T-helper 22 cell (primary cell): Measurements from ENCODE around the gene RHOBTB1.
"Not testable (repeated sequence)": the region's sequence is repeated elsewhere in the genome, so short reads cannot be mapped to it uniquely, and the experiment has no call there.

Source experiments
- DNase-seq: peaks from one replicate; pipeline ENCODE4 v3.0.0-alpha.2; 2020; ENCODE audit warnings: low read depth

RHOBTB1 gene

DNA sequence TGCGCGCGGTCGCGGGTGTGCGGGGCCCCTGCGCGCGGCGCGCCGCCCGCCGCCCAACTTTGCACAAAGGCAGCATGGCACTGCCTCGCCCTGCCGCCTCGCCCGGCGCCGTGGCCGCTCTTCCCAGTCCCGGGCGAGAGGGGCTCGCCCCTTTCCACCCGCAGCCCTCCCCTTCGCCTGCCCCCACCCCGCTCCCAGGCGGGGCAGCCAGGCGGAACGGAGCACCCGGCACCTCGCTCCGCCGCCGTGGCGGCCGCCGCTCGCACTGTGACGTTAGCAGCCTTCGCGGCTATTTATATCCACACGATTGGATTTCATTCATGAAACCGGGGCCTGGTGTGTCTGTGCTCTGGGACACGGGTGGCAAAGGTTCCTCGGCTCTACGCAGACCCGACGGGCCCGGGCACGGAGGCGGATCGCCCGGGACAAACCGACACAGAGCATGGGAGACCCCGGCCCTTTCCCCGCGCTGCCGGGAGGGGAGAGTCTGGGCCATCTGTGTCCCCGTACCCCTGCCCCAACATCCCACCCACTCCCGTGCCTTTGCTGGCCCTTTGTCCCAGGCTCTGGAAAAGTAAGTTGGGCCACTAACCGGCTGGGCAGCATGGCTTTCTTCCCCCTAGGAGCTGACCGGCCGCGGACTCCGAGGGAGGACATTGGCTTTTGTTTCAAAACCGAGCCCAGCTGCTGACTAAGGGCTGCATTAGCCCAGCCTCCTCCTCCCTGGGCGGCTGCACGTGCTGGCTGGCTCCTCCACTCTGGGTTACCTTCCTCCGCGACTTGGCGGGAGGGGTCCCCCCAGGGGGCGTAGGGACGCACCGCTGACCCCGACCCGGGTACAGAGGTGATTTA lies at the start of gene RHOBTB1:
RHOBTB1 (minus strand) TSS at position 128 of the 852 bp plus-strand sequence. CDS start 32,643 bp downstream, outside the sequence.
- no peak for DNase-seq

DNA sequence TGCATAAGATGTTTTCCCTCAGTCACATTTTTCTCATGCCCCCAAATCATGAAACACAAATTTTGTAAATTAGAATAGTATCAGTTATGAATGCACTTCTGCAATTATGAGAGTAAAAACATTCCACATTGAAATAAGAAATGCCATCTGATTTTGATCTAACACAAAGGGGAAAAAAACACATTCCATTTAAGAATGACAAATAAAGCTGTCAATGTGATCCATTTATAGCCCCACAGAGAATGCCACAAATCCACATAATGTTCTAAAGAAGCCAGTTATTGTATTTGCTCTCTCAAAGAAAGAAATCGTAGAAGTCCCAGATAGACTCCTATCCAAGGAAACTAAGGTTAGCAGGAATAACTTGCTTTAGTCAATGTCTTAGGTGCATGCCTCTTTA lies 48.7 kb upstream of the RHOBTB1 start:
- no peak for DNase-seq

DNA sequence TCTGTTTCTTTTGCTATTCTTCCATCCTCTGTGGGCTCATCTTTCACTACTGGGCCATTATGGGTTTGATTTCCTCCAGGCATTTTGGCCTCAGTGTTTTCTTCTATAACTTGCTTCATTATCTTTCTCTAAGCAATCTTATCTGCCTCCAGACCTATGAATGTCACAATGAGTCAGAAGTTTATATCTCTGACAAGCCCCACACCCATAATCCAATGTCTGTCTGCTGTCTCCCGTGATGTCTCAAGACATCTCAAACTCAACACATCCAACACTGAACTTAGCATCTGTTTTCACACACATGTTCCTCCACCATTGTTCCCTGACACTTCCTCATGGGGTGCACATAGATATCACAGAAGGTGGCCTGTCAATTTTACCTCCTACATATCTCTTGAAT lies 46.7 kb upstream of the RHOBTB1 start:
- no peak for DNase-seq

GRCh38 chr10:60989400-60989876 lies 45.5 kb upstream of the RHOBTB1 start:
- DNase-seq: no peak

DNA sequence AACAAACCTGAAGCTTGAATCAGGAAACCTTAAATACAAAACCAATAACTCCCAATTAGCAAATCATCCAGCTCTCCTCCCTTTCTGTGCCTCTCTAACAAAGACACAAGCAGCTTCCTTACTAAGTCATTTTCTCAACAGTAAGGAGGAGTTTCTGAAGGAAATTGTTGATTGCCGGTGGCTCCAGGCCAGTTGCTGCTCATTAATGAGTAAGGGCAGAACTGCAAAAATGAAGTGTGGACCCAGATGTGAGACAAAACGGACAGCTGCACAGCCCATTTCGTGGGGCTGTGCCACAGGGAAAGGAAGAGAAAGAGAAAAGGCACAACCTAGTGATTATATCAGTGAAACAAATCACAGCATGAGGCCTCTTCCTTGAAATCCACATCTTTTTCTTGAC lies 42.8 kb upstream of the RHOBTB1 start:
- no peak for DNase-seq

GRCh38 chr10:60985951-60986350 lies 42.0 kb upstream of the RHOBTB1 start:
- no peak for DNase-seq

DNA sequence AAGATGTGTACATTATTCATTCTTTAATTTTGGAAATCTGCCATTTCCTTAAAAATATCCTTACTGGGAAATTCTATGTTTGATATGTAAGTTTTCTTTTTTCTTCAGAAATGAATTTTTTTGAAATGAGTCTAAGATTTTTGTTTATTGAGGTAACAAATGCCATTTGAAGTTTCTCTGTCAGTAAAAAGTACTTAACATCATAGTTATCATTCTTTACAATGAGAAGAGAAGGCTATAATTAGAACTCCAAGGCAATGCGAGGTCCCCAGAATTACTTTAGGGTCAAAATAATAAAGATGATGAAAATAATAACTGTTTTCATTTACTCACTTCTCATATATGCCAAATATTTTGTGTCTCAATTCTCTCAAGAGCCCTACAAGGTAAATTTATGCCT lies 37.0 kb upstream of the RHOBTB1 start:
- DNase-seq: no peak

GRCh38 chr10:60979667-60980104 lies 35.7 kb upstream of the RHOBTB1 start:
- no peak for DNase-seq

DNA sequence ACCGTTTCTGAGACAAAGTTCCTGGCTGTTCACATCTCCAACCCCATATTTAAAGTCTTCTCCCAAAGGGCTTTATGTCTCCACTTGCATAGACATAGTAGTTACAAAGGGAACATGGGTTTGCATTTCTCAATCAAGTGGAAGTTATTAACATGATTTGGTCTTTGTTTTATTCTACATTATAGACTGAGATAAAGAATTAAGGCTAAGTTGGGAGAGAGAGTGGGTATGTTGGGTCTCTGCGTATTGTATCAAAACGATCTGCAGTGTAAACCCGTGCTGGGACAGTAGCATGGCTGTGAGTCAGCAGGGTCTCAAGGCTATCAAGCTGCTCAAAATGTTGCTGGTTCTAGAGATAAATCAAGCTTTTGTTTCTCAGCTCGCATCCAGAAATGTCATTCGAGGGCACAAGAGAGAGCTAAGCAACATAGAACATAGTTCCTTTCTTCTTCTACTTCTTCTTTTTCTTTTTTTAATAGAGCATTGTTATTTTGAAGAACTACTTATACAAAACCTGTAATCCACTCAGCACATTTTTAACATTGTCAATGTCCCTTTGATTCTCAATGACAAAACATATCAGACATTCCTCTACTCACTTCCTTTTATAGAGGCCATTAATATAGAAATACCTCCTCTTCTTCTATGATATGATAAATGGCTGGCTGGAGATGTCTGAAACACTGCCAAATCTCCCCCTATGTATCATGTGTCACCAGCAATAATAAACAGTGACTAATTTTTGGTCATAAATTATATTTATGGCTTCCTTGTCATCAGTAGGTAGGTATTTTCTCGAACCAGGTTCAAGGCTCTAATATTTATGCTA lies 34.5 kb upstream of the RHOBTB1 start:
- DNase-seq: no peak

GRCh38 chr10:60977161-60978122 lies 33.5 kb upstream of the RHOBTB1 start:
- DNase-seq: no peak

DNA sequence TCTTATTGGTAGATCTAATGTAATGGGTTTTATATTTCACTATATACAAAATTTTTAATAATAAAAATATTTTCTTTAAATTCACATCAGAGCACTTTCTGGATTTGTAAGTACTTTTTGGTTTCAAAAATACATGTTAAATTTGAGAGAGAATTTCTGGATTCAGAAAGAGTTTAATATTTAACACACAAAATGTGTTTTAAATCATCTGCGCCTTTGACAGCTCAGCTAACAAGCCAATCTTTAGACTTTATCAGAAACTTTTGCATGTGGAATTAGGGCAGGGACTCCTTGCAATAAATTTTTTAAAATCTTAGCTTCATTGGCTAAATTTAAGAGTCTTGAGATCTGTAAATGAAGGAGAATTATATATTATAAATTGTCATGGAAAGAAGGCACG lies 32.7 kb upstream of the RHOBTB1 start:
- DNase-seq: no peak

GRCh38 chr10:60975716-60976115 lies 31.7 kb upstream of the RHOBTB1 start:
- DNase-seq: no peak

DNA sequence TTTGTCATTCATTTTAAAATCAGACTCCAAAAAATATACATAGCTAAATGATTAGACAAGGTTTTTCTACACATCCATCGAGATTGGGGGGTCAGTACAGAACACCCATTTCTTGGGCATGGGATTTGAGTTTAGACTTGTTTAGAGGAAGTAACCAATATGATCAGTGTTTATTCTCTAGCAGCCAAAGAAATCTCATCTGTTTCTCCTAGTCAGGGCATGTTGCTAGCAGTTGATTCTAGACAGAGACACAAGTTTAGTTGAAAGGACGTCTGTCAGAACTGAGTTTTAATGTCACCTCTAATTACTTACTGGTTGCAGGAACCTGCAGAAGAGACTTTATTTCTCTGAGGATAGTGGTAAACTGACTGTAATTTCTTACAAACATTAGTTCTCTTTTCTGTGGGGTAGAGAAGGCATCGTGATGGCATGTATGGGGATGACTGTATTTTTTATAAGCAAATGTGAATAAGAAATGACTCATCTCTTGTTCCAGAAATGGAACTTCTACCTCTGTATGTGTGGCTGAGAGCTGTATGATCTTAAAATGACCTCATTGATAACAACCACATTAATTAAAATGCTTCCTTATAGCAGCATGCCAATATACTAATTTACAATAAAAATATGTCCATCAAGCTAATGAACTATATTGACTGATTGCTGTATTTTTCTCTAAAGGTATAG lies 30.6 kb upstream of the RHOBTB1 start:
- DNase-seq: no peak

DNA sequence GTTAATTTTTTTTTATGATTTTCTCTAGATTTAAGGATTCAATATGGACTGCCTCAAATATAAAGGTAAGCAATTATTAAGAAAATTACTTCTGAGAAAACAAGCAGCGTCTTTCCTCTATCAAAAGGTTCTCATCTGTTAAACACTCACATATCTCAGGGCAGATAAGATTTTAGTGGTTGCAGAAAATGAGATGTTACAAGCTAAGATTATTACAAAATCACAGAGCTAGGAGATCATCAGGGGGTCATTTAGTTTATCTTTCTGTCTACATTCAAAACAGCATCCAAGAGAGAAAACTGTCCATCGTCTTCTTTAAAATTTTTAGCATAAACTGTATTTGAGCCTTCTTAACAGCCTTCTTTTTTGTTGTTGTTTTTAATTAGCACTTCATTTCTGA lies 29.1 kb upstream of the RHOBTB1 start:
- no peak for DNase-seq

- DNase-seq: not testable (repeated sequence)
Observed at GRCh38 chr10:60972181-60972580, 28.2 kb upstream of the RHOBTB1 start.

- DNase-seq: no peak
Observed at GRCh38 chr10:60970526-60970925, 26.5 kb upstream of the RHOBTB1 start.

DNA sequence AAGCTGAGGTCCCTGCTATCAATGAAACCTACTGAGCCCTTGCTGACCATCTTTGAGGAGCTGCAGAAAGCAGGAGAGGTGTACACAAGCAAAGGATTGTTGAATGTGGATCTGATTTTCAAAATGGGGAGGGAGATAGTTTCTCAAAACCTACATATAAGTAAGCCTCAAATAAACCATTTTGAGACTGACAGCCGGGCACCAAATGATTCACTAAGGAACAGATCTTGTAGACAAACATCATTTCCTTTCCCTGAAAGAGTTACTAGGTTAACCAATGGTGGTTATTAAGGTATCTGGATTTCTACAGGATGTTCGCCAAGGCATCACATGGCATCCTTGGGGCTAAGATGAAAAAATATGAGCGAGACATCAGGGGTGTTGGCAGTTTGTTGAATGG lies 24.5 kb upstream of the RHOBTB1 start:
- DNase-seq: no peak

GRCh38 chr10:60967854-60968484 lies 24.0 kb upstream of the RHOBTB1 start:
- DNase-seq: no peak

- DNase-seq: no peak
Observed at GRCh38 chr10:60967260-60967659, 23.3 kb upstream of the RHOBTB1 start.

DNA sequence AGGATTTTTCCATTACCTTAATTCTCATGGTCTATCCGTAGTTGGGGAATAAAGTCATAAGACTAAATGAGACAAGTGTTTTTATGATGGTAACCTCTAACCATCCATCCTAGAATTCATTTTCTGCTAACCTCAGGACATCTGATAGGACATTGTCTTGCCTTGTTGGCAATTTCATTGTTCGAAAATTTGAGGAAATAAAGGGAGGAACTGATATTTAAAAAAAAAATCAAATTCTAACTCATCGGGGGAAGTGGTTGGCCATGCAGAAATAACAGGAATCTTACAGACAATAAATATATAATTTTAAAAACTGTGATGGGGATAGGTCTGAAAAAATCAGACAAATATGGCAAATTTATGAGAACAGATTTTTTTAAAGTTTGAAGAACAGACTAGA lies 21.7 kb upstream of the RHOBTB1 start:
- DNase-seq: no peak
